DOHH2 (cell line): ENCODE results near the gene TULP1.

Experiments used
- CTCF ChIP-seq: fragments of 200-600 bp; sonication (generic); IDR thresholded peaks from one replicate; pipeline ENCODE4 v1.5.1; 2014; ENCODE audit warnings: antibody characterized with exemption, mild to moderate bottlenecking, low read depth, low read length; ENCODE audit not compliant: poor library complexity, severe bottlenecking
- EZH2phosphoT487 ChIP-seq: fragments of 200-600 bp; sonication (generic); IDR thresholded peaks from 2 replicates; pipeline ENCODE4 v1.6.1; 2017; ENCODE audit warnings: borderline replicate concordance, mild to moderate bottlenecking, antibody characterized with exemption, low read length, moderate library complexity, mixed read lengths

- TF ChIP-seq CTCF = no peak
- TF ChIP-seq EZH2phosphoT487 = no peak
Observed at GRCh38 chr6:35489995-35490791, 22.5 kb downstream of the TULP1 start.
